ENCODE measurements around the gene ENTPD2.

DNA sequence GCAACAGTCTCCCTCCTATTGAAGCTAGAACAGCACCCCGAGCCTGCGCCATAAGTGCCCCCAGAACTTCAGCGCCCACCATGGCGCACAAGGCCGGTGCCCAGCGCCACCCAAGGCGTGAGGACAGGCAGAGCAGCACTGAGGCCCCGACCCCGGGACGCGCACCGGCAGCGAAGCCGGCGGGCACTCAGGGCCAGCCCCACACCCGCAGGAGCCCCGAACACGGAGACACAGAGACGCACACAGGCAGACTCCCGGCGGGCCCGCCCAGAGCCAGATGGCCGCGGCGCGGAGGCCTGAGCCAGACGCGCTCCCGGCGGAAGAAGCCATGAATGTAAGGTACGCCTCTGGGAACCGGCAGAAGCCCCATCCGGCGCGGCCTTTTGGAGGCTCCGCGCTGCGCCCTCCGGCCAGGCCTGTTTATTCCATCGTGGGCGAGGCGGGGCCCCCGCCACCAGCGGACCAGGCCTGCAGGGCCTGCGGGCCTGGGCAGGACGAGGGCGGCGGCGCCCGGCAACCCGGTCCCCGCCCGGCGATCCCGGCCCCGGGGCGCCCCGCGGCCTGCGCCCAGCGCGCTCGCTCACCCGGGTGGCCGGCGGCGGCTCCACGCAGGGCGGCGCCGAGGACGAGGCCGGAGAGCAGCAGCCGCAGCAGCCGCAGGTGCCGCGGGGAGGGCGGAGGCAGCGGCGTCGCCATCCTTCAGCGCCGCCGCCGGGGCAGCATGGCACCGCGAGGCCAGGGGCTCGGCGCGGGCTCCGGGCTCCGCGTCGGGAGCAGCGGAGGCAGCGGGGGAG is 8.4 kb downstream of the ENTPD2 start:
- TF ChIP-seq, protein P1, sequence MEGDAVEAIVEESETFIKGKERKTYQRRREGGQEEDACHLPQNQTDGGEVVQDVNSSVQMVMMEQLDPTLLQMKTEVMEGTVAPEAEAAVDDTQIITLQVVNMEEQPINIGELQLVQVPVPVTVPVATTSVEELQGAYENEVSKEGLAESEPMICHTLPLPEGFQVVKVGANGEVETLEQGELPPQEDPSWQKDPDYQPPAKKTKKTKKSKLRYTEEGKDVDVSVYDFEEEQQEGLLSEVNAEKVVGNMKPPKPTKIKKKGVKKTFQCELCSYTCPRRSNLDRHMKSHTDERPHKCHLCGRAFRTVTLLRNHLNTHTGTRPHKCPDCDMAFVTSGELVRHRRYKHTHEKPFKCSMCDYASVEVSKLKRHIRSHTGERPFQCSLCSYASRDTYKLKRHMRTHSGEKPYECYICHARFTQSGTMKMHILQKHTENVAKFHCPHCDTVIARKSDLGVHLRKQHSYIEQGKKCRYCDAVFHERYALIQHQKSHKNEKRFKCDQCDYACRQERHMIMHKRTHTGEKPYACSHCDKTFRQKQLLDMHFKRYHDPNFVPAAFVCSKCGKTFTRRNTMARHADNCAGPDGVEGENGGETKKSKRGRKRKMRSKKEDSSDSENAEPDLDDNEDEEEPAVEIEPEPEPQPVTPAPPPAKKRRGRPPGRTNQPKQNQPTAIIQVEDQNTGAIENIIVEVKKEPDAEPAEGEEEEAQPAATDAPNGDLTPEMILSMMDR (IDR thresholded peaks at IDR 0.05): no peak
- no peak for TF ChIP-seq POLR2A (IDR thresholded peaks at IDR 0.05)

Data from adrenal gland (tissue), 5 donors.